GM21786 (cell line): ENCODE data around the gene ZBTB16.

Source experiments
- ATAC-seq: cut with Tn5 transposase; IDR thresholded peaks from one replicate; pipeline ENCODE4 v1.9.1; 2021; ENCODE audit not compliant: unreplicated experiment

The ZBTB16 gene

DNA sequence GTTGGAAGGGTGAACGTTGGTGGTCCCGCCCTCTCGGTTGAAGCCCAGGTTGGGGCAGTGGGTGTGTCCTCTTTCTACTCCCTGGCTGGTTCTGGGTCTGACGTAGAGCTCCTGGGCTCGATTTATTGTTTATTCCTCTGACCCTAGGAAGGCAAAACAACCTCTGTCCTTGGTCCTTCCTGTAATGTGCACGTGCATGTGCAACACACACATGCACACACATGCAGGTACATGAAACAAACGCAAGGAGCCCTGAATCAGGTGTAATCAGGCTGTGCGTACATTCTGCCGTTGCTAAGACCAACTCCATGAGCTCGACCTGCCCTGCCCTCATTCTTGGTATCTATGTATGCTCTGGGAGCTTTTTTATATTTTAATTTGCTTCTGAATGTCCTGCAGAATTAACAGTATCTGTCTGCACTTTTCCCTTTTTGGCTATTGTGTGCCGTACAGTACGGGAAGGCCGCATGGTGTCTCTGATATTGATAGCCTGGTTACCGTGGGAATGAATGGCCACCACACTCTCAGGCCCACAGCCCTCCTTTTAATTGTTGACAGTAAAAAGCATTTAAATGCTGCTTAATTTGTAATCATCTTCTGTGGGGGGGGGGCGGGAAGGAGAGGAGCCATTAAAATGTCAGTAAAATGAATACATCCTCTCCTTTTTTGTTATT, 170.7 kb downstream of the ZBTB16 start:
- ATAC-seq = no peak

DNA sequence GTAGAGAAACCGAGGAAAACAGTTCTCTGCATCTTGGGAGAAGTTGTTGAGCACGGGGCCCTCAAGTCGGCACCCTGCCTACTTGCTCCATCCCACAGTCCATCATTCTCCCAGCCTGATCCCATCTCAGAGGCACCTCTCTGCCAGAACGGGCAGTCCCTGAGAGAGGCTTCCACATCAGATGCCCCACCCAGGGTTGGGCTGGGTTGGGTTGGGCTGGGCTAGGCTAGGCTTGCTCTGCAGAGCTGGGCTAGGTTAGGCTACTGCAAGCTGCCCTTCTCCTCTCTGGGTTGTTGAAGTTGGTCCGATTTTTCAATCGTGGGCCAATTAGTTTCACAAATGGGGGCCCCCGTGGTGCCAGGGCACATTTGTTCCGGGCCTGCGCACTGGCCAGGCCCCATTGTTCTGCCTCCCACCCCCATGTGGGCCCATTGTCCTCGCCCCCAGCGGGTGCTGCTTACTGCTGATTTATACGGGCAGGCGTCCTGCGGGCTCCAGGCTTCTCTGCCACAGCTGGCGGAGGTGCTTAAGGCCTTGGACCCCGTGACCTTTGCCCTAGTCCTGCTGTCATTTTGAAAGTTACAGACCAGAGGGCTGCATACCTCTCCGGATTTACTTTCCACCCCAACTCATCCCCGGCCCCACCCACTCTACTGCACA, 173.0 kb downstream of the ZBTB16 start:
- no peak for ATAC-seq

DNA sequence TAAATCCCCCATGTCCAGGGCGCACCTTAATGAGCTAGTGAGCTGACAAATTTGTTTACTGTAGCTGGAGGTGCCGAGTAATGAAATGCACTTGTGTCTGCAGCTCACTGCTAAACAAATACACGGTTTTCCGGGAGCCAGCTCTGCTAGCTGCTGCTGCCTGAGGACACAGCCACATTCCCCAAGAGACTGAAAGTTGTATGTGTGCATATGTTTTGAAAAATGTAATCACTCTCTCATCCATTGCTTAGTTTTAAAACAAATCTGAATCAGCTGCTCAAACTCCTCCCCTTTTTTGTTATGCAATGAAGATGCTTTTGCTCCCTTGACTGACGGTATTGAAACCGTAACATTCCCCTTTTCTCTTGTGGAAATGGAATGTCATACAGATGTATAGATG, 174.2 kb downstream of the ZBTB16 start:
- no peak for ATAC-seq

DNA sequence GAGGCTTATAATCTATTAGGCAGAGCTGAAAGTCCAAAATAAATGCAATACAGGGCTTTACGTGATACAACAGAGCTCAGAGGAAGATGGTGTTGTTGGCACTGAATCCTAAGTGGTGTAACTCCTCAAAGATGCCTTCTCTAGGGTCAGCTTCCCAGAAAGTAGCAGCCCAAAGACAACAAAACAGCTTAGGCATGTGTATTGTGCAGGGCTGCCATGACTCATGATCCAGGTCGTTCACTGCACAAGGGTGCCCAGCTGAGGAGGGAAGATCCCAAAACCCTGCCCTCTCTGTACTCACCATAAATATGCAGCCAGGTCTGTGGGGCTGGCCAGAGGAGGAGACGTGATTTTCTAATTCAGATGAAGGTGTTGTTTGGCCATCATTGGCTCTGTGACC, 177.3 kb downstream of the ZBTB16 start:
- ATAC-seq = no peak

GRCh38 chr11:114237321-114238280, 178.1 kb downstream of the ZBTB16 start:
- ATAC-seq = no peak

- no peak for ATAC-seq
Measured at GRCh38 chr11:114239753-114240161, 180.2 kb downstream of the ZBTB16 start.

- no peak for ATAC-seq
Measured at GRCh38 chr11:114242032-114242431, 182.5 kb downstream of the ZBTB16 start.

DNA sequence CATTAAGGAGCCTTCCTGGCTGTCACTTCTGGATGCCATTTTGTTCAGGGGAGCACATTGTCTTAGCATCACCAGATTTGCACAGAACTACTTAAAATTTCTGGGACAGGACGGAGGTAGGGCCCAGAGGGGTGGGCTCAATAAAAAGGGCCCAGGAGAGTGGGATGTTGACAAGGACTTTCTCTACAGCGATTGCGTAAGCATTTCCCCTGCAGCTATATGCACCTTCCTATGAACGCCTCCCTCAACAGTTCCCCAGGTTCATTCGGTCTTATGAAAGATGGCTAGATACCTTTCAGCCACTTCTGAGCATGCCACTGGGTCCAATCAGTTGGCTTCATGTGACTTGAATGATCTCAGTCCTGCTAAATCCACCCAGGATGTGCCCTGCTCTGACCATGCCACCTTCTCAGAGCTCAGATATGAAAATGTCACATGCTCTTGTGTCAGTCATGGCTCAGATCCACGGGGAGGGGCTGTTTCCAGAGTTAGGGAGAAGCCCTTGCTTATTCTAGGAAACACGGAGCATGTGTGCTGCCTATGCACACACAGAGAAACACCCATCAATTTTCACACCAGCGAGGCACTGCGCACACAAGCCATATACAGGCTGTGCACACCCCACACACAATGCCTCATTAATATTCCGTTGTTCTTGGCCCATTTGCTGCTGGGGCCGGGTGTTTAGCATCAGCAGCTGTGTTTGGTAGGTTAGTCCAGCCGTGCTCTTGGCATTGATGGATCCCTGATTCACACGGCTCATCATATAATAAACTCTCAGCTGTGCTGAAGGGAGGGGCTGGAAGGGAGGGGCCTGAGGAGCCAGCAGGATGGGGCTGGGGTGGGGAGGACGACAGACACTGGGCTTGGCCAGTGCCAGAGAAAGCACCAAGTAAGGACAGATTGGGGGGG, 184.2 kb downstream of the ZBTB16 start:
- no peak for ATAC-seq

- no peak for ATAC-seq
Measured at GRCh38 chr11:114244726-114245394, 185.3 kb downstream of the ZBTB16 start.

DNA sequence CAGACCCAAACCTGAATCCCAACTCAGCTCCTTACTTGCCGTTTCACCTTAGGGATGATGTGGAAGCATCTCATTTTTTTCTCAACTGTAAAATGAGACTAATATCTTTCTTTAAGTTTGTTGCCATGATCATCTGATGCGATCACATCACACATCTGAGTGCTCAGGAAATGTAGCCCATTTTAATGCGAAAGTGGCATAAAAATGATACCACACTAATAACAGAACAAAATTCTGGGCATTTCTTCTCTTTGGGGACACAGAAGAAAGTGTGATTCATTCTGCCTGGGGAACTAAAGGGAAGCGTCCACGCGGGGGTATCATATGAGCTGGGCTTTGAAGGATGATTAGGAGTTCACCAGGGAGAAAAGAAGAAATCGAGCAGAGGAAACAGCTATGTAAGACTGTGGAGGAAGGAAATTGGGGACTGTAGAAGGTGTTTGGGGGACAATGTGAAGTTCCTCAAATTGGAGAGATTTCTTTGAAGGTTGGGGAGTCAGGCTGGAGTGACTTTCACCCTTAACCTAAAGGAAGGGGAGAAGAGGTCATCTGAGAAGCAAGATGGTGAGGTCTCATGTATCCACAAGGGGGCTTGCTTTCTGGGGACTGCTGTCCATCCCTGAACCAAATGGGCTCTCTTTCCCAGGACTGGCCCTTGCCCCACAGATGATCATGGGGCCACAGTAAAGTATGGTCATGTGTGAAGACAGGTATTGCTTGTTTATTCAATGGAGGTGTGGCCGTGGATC, 187.0 kb downstream of the ZBTB16 start:
- ATAC-seq = no peak

- ATAC-seq = no peak
Measured at GRCh38 chr11:114247070-114247789, 187.7 kb downstream of the ZBTB16 start.

DNA sequence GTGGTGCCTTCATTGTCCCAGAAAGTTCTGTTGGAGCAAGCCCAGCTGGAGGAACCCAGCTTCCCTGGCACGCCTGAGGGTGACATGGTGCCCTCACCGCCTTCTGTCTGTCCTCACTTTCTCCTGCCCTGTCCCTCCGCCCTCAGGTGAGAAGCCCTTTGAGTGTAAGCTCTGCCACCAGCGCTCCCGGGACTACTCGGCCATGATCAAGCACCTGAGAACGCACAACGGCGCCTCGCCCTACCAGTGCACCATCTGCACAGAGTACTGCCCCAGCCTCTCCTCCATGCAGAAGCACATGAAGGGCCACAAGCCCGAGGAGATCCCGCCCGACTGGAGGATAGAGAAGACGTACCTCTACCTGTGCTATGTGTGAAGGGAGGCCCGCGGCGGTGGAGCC, 190.7 kb downstream of the ZBTB16 start:
- no peak for ATAC-seq

GRCh38 chr11:114250993-114251814, 191.7 kb downstream of the ZBTB16 start:
- no peak for ATAC-seq

- no peak for ATAC-seq
Measured at GRCh38 chr11:114251815-114252337, 192.4 kb downstream of the ZBTB16 start.

DNA sequence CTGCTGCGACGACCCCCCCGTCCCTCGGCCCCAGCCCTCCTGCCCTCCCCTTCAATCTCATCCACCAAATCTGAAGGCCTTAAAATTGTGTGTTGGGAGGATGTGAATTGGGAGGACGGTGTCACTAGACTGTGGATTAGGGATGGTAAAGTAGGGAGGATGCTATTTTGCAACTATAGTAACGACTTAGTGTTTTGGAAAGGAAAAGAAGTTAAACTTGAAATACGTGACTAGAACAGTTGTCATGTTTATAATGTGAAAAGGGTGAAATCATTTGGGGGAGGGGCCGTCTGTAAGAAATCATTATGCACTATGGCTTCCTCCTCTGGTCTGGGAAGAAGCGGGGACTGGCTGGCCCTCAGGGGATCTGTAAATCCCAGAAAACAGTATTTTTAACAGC, 193.3 kb downstream of the ZBTB16 start:
- ATAC-seq = no peak

GRCh38 chr11:114253771-114254170, 194.3 kb downstream of the ZBTB16 start:
- no peak for ATAC-seq

- no peak for ATAC-seq
Measured at GRCh38 chr11:114254571-114255146, 195.1 kb downstream of the ZBTB16 start.
